ENCODE data around the gene CRTC1.
"Not testable (repeated sequence)": the region's sequence is repeated elsewhere in the genome, so short reads cannot be mapped to it uniquely, and the experiment has no call there.

The CRTC1 gene

DNA sequence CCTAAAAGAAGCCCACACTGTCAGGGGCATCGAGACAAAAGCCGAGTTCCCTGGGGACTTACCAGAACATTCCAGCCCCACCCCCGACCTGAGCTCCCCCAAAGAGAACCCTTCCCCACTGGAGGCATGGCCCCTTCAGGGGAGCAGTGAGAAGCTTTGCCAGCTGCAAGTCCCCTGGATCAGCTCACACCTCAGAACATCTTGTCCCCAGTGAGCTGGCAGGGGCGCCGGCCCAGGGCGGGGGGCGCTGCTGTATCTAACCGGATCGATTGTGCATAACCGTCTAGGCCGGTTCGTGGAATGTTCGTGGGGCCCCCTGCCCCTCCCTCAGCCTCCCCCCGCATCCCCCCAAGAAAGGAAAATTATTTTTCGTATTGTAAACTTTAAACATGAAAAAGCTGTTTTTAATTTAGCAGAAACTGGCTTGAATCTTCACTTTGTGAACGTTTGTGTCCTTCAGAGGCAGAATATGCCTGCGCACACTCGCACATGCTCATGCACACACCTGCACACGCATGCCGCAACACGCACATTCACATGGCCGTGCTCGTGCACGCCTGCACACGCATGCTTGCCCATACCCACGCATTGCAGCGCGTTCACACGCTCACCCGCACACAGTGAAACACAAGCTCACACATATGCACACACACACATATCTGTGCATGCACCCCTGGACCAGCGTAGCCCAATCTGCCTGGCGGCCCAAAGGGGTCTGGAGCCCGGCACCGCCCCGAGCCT lies 12.0 kb upstream of the CRTC1 start:
- H3K27ac ChIP-seq = no peak overlapping the region
- no peak for TF ChIP-seq ZFX (IDR thresholded peaks at IDR 0.05; ENCODE audit: borderline replicate concordance)
- TF ChIP-seq, protein P1, sequence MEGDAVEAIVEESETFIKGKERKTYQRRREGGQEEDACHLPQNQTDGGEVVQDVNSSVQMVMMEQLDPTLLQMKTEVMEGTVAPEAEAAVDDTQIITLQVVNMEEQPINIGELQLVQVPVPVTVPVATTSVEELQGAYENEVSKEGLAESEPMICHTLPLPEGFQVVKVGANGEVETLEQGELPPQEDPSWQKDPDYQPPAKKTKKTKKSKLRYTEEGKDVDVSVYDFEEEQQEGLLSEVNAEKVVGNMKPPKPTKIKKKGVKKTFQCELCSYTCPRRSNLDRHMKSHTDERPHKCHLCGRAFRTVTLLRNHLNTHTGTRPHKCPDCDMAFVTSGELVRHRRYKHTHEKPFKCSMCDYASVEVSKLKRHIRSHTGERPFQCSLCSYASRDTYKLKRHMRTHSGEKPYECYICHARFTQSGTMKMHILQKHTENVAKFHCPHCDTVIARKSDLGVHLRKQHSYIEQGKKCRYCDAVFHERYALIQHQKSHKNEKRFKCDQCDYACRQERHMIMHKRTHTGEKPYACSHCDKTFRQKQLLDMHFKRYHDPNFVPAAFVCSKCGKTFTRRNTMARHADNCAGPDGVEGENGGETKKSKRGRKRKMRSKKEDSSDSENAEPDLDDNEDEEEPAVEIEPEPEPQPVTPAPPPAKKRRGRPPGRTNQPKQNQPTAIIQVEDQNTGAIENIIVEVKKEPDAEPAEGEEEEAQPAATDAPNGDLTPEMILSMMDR (IDR thresholded peaks at IDR 0.05) = no peak

DNA sequence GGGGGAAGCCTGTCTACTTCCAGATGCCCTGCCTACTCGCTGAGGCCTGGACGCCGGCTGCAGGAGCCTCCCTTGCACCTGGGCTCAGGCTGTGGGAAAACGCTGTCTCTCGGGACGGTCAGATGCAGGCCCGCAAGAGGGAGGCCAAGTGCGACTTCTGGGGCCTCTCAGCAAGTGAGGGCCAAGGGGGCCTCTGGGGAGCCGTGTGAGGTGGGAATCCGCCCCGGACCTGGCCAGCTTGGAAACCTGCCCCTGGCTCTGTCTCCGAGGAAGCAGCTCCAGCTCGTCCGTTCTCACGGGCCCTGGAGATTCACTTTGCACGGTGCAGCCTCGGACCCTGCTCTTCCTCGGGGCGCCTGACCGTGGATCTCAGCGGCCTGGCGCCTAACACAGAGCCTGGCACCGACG lies 11.4 kb upstream of the CRTC1 start:
- TF ChIP-seq, protein P1 (IDR thresholded peaks at IDR 0.05) = no peak
- no peak for TF ChIP-seq ZFX (IDR thresholded peaks at IDR 0.05; ENCODE audit: borderline replicate concordance)
- no peak overlapping the region for H3K27ac ChIP-seq

DNA sequence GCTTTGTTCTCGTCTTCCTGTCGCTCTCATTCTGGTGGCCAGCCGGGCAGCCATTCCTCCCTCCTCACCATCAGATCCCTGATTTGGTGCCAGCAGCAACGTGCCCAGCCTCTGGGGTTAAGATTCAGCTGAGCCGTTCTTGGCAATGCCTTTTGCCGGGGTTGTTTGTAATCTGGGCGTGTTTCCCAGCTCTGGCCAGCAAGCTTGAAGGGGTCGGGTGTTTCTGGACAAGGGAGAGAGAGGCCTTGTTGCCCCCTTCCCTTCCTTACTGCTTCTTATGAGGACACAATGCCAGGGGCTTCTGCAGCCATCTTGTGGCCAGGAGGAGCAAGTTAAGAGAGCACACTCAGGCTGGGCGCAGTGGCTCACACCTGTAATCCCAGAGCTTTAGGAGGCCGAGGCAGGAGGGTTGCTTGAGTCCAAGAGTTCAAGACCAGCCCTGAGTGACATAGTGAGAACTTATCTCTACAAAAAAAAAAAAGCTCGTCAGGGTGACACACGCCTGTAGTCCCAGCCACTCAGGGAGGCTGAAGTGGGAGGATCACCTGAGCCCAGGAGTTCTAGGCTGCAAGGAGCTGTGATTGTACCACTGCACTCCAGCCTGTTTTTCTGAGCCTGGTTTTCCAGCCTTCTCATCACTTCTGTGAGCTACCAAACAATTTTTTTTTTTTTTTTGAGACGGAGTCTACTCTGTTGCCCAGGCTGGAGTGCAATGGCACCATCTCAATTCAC lies 10.7 kb upstream of the CRTC1 start:
- TF ChIP-seq ZFX (IDR thresholded peaks at IDR 0.05; ENCODE audit: borderline replicate concordance) = no peak
- TF ChIP-seq, protein P1 (IDR thresholded peaks at IDR 0.05) = peak; percentile 18; the same call in 1 of the 2 replicates
- H3K27ac ChIP-seq = no peak overlapping the region

DNA sequence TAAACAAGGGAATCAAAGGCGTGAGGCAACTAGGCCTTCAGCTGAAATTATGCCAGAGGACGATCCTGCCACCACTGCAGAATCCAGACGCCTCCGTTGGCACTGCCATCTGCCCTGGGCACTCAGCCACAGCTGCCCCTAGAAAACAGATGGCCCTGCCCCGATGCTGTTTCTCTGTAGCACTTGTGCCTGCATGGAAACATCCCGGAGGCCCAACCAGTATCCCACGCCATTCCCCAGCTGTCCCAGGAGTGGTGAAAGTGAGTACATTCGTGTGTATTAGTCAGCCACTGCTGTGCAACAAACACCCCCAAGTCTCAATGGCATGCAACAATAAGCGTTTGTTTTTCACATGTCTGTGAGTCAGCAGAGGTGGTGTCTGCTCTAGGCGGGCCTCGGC lies 8.9 kb upstream of the CRTC1 start:
- no peak overlapping the region for H3K27ac ChIP-seq
- no peak for TF ChIP-seq ZFX (IDR thresholded peaks at IDR 0.05; ENCODE audit: borderline replicate concordance)
- TF ChIP-seq, protein P1 (IDR thresholded peaks at IDR 0.05) = no peak

DNA sequence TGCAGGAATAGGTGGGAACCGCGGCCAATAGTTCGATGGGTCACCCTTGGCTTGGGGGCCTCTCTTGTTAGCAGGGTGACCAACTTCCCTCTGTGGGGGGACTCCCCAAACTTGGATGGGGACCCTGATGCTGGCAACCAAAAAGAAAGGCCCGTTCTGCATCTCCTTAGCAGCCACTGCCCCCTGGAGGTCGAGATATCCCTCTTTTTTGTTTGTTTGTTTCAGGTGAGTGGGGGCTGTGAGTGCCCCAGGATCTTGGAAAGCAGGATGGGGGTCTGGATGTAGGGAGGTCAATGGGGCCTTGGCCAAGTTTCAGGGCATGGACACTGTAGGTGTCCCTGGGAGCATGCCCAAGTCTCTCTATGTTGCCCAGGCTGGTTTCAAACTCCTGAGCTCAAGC lies 7.7 kb upstream of the CRTC1 start:
- no peak for TF ChIP-seq ZFX (IDR thresholded peaks at IDR 0.05; ENCODE audit: borderline replicate concordance)
- TF ChIP-seq, protein P1 (IDR thresholded peaks at IDR 0.05) = peak; percentile 29
- no peak overlapping the region for H3K27ac ChIP-seq

DNA sequence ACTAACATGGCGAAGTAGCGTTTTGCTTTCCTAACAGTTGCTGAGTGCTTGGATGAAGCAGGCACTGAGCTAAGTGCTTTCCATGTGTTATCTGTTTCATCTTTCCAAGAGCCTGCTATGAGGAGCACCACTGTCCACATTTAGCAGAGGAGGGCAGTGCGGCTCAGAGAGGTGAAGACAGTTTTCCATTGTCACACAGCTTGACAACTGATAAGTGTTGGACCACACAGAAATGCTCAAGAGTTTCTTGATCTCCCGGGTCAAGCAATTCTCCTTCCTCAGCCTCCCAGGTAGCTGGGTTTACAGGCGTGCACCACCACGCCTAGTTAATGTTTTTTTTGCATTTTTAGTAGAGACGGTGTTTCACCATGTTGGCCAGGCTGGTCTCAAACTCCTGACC lies 6.8 kb upstream of the CRTC1 start:
- TF ChIP-seq, protein P1 (IDR thresholded peaks at IDR 0.05) = no peak
- TF ChIP-seq ZFX (IDR thresholded peaks at IDR 0.05; ENCODE audit: borderline replicate concordance) = no peak
- no peak overlapping the region for H3K27ac ChIP-seq

DNA sequence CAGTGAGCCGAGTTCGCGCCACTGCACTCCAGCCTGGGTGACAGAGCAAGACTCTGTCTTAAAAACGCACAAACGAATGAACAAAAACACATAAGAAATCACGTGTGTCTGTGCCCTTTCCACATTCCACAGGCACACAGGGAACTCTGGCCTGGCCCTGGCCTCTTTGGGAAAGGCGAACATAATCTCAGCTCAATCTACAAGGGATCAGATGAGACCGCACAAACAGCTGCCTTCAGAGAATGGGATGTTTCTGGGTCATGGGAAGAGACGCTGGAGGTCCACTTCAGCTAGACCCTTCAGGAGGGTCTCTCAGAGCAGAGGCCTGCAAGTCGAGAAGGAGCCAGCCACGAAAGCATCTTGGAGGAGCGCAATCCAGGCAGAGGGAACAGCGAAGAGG lies 6.3 kb upstream of the CRTC1 start:
- H3K27ac ChIP-seq = no peak overlapping the region
- TF ChIP-seq, protein P1 (IDR thresholded peaks at IDR 0.05) = no peak
- no peak for TF ChIP-seq ZFX (IDR thresholded peaks at IDR 0.05; ENCODE audit: borderline replicate concordance)

DNA sequence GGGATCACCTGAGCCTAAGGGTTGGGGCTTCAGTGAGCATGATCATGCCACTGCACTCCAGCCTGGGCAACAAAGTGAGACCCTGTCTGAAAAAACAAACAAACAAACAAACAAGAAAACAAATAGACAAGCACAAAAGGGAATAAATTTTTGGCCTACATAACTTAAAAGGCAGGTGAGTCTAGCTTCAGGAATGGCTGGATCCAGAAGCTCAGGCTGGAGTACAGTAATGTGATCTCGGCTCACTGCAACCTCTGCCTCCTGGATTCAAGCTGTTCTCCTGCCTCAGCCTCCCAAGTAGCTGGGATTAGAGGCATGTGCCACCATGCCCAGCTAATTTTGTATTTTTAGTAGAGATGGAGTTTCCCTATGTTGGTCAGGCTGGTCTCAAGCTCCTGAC lies 3.3 kb upstream of the CRTC1 start:
- H3K27ac ChIP-seq = not testable (repeated sequence)
